ENCODE data around the gene NCK2. TPM values are rescaled to one million over a fixed set of nuclear protein-coding genes. Genes with fewer than 3 reads are reported as not detected.
"Not testable (repeated sequence)": the region's sequence is repeated elsewhere in the genome, so short reads cannot be mapped to it uniquely, and the experiment has no call there.

NCK2 gene
- total RNA-seq, 1 donor from 2014 or later, result 46.6 TPM

GRCh38 chr2:105754011-105754410, 9.3 kb downstream of the NCK2 start:
- DNase-seq (ENCODE audit: low read depth), result no peak

GRCh38 chr2:105754994-105755393, 10.3 kb downstream of the NCK2 start:
- no peak for DNase-seq (ENCODE audit: low read depth)

- DNase-seq (ENCODE audit: low read depth), result no peak
These were observed 11.2 kb downstream of the NCK2 start for GRCh38 chr2:105755895-105756294.

GRCh38 chr2:105756435-105756834, 11.7 kb downstream of the NCK2 start:
- DNase-seq (ENCODE audit: low read depth), result peak; percentile 28

- DNase-seq (ENCODE audit: low read depth), result not testable (repeated sequence)
These were observed 12.2 kb downstream of the NCK2 start for GRCh38 chr2:105756865-105757264.

GRCh38 chr2:105757433-105757832, 12.7 kb downstream of the NCK2 start:
- no peak for DNase-seq (ENCODE audit: low read depth)

- no peak for DNase-seq (ENCODE audit: low read depth)
These were observed 15.5 kb downstream of the NCK2 start for GRCh38 chr2:105760191-105760590.

GRCh38 chr2:105760639-105761337, 16.1 kb downstream of the NCK2 start:
- DNase-seq (ENCODE audit: low read depth), result no peak

GRCh38 chr2:105761931-105762515, 17.3 kb downstream of the NCK2 start:
- DNase-seq (ENCODE audit: low read depth), result no peak

- no peak for DNase-seq (ENCODE audit: low read depth)
These were observed 18.4 kb downstream of the NCK2 start for GRCh38 chr2:105763076-105763475.

GRCh38 chr2:105764059-105764458, 19.3 kb downstream of the NCK2 start:
- DNase-seq (ENCODE audit: low read depth), result no peak

- DNase-seq (ENCODE audit: low read depth), result no peak
These were observed 20.9 kb downstream of the NCK2 start for GRCh38 chr2:105765415-105766299.

- DNase-seq (ENCODE audit: low read depth), result no peak
These were observed 21.7 kb downstream of the NCK2 start for GRCh38 chr2:105766300-105766866.

GRCh38 chr2:105768176-105768575, 23.5 kb downstream of the NCK2 start:
- no peak for DNase-seq (ENCODE audit: low read depth)

- peak; percentile 77 for DNase-seq (ENCODE audit: low read depth)
These were observed 24.3 kb downstream of the NCK2 start for GRCh38 chr2:105768961-105769452.

- peak; percentile 38 for DNase-seq (ENCODE audit: low read depth)
These were observed 24.8 kb downstream of the NCK2 start for GRCh38 chr2:105769504-105769903.

- DNase-seq (ENCODE audit: low read depth), result no peak
These were observed 25.4 kb downstream of the NCK2 start for GRCh38 chr2:105770149-105770548.

GRCh38 chr2:105771291-105771690, 26.6 kb downstream of the NCK2 start:
- DNase-seq (ENCODE audit: low read depth), result not testable (repeated sequence)

- peak; percentile 60 for DNase-seq (ENCODE audit: low read depth)
These were observed 27.1 kb downstream of the NCK2 start for GRCh38 chr2:105771836-105772235.

GRCh38 chr2:105772362-105772761, 27.6 kb downstream of the NCK2 start:
- DNase-seq (ENCODE audit: low read depth), result no peak

- DNase-seq (ENCODE audit: low read depth), result no peak
These were observed 28.9 kb downstream of the NCK2 start for GRCh38 chr2:105773568-105773967.

All from myocyte (in vitro differentiated cells).